Panc1 (cell line): Measurements from ENCODE around the gene PLAAT4.

ENCODE experiments used
- POLR2AphosphoS5 ChIP-seq: IDR thresholded peaks from 2 replicates; pipeline ENCODE4 v1.6.1; 2012; ENCODE audit warnings: mild to moderate bottlenecking, low read depth, low read length, moderate library complexity
- SIN3A ChIP-seq: IDR thresholded peaks from 2 replicates; pipeline ENCODE4 v1.6.1; 2012; ENCODE audit warnings: low read depth, mild to moderate bottlenecking, low read length, moderate library complexity, borderline replicate concordance; ENCODE audit not compliant: insufficient read depth
- TF ChIP-seq, protein P1 (sequence below): fragments of 450-650 bp; IDR thresholded peaks from 2 replicates; pipeline ENCODE4 v1.5.1; 2017; ENCODE audit warnings: mild to moderate bottlenecking

DNA sequence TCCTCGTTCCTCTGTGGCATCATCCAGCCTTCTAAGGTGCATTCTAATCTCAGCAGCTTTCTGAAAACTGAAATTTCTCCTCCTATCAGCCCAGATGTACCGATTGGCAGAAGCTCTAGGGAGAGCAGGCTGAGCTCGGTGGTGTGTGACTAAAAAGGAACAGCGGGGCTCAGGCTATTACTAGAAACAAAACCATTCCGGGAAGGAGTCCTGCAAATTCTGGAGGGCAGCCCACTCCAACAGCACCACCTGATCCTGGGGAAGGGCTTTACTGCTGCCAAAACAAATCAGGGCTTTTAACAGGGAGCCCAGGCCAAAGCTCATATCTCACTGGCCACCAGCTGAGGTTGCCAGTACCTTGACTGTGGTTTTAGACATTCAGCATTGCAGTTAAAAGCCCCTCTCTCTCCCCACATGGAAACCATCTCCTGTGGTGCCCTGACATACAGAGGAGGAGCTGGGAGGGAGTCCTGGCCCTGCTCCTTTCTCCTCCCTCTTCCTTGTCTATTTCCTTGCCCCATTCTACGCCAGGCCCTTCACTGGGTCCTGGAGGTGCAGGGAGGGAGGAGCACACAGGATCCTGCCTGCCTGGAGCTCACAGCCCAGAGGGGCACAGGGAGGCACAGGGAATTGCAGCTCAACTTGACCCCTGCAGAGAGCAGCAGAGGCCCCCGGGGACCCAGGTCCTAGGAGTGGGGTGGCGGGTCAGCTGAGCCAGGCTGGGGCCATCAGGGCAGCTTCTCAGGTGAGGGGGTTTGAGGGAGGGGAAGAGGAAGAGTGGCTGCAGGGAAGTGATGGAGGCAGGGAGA is 889 bp downstream of the PLAAT4 start:
- TF ChIP-seq, protein P1, sequence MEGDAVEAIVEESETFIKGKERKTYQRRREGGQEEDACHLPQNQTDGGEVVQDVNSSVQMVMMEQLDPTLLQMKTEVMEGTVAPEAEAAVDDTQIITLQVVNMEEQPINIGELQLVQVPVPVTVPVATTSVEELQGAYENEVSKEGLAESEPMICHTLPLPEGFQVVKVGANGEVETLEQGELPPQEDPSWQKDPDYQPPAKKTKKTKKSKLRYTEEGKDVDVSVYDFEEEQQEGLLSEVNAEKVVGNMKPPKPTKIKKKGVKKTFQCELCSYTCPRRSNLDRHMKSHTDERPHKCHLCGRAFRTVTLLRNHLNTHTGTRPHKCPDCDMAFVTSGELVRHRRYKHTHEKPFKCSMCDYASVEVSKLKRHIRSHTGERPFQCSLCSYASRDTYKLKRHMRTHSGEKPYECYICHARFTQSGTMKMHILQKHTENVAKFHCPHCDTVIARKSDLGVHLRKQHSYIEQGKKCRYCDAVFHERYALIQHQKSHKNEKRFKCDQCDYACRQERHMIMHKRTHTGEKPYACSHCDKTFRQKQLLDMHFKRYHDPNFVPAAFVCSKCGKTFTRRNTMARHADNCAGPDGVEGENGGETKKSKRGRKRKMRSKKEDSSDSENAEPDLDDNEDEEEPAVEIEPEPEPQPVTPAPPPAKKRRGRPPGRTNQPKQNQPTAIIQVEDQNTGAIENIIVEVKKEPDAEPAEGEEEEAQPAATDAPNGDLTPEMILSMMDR, result no peak
- no peak for TF ChIP-seq POLR2AphosphoS5
- TF ChIP-seq SIN3A, result no peak
